Measurements from ENCODE around the gene ZC2HC1C.

ZC2HC1C gene

GRCh38 chr14:75091251-75091650 is 21.8 kb downstream of the ZC2HC1C start:
- H3K4me3 ChIP-seq (ENCODE audit: extremely low read depth, insufficient read depth, low read length, poor library complexity, severe bottlenecking) = no peak overlapping the region
- peaks cover 79% of the 10 kb centered on the region for H3K36me3 ChIP-seq (ENCODE audit: control insufficient read depth, insufficient read depth, low read length)
- H3K27ac ChIP-seq (ENCODE audit: low read depth, low read length, severe bottlenecking) = no peak overlapping the region
- H3K4me1 ChIP-seq (ENCODE audit: control insufficient read depth, insufficient read depth, low read length, poor library complexity, severe bottlenecking) = no peaks in the 10 kb centered on the region
- 78 to 86% methylated on average over 5 to 8 of the region's 8 CpGs for WGBS, 2 experiments (ENCODE audit: insufficient coverage in 2 of 2)
- no peaks in the 10 kb centered on the region for H3K9me3 ChIP-seq (ENCODE audit: control insufficient read depth, low read length)

- Histone ChIP-seq H3K4me3 (ENCODE audit: extremely low read depth, insufficient read depth, low read length, poor library complexity, severe bottlenecking) (no peak overlapping the region), H3K27ac (ENCODE audit: low read depth, low read length, severe bottlenecking) (no peak overlapping the region), H3K36me3 (ENCODE audit: control insufficient read depth, insufficient read depth, low read length) (peaks cover 79% of the 10 kb centered on the region), H3K9me3 (ENCODE audit: control insufficient read depth, low read length) (no peaks in the 10 kb centered on the region), H3K4me1 (ENCODE audit: control insufficient read depth, insufficient read depth, low read length, poor library complexity, severe bottlenecking) (no peaks in the 10 kb centered on the region)
- WGBS, 2 experiments (ENCODE audit: insufficient coverage in 2 of 2) = 63% methylated on average over 1 of the region's 2 CpGs; no CpG with 5 or more reads in 1 of the 2 experiments
These were observed 23.3 kb downstream of the ZC2HC1C start for GRCh38 chr14:75092698-75093097.

- no peaks in the 10 kb centered on the region for H3K4me1 ChIP-seq (ENCODE audit: control insufficient read depth, insufficient read depth, low read length, poor library complexity, severe bottlenecking)
- H3K27ac ChIP-seq (ENCODE audit: low read depth, low read length, severe bottlenecking) = no peak overlapping the region
- peaks cover 85% of the 10 kb centered on the region for H3K36me3 ChIP-seq (ENCODE audit: control insufficient read depth, insufficient read depth, low read length)
- 100% methylated on average over 1 of the region's 3 CpGs; no CpG with 5 or more reads in 1 of the 2 experiments for WGBS, 2 experiments (ENCODE audit: insufficient coverage in 2 of 2)
- H3K4me3 ChIP-seq (ENCODE audit: extremely low read depth, insufficient read depth, low read length, poor library complexity, severe bottlenecking) = no peak overlapping the region
- no peaks in the 10 kb centered on the region for H3K9me3 ChIP-seq (ENCODE audit: control insufficient read depth, low read length)
These were observed 25.5 kb downstream of the ZC2HC1C start for GRCh38 chr14:75094896-75095295.

- WGBS, 2 experiments (ENCODE audit: insufficient coverage in 2 of 2) = 83 to 96% methylated on average over 3 of the region's 4 CpGs
These were observed 26.2 kb downstream of the ZC2HC1C start for GRCh38 chr14:75095690-75096089.

GRCh38 chr14:75096959-75097358 is 27.5 kb downstream of the ZC2HC1C start:
- Histone ChIP-seq H3K36me3 (ENCODE audit: control insufficient read depth, insufficient read depth, low read length) (peaks cover 87% of the 10 kb centered on the region), H3K4me3 (ENCODE audit: extremely low read depth, insufficient read depth, low read length, poor library complexity, severe bottlenecking) (no peak overlapping the region), H3K4me1 (ENCODE audit: control insufficient read depth, insufficient read depth, low read length, poor library complexity, severe bottlenecking) (no peaks in the 10 kb centered on the region), H3K9me3 (ENCODE audit: control insufficient read depth, low read length) (no peaks in the 10 kb centered on the region), H3K27ac (ENCODE audit: low read depth, low read length, severe bottlenecking) (no peak overlapping the region)
- 87 to 98% methylated on average over 5 of the region's 6 CpGs for WGBS, 2 experiments (ENCODE audit: insufficient coverage in 2 of 2)

More at GRCh38 chr14:75095690-75096089, 26.2 kb downstream of the ZC2HC1C start:
- Histone ChIP-seq H3K9me3 (ENCODE audit: control insufficient read depth, low read length) (no peaks in the 10 kb centered on the region), H3K4me1 (ENCODE audit: control insufficient read depth, insufficient read depth, low read length, poor library complexity, severe bottlenecking) (no peaks in the 10 kb centered on the region), H3K27ac (ENCODE audit: low read depth, low read length, severe bottlenecking) (no peak overlapping the region), H3K36me3 (ENCODE audit: control insufficient read depth, insufficient read depth, low read length) (peaks cover 87% of the 10 kb centered on the region), H3K4me3 (ENCODE audit: extremely low read depth, insufficient read depth, low read length, poor library complexity, severe bottlenecking) (no peak overlapping the region)

- no peaks in the 10 kb centered on the region for H3K4me1 ChIP-seq (ENCODE audit: control insufficient read depth, insufficient read depth, low read length, poor library complexity, severe bottlenecking)
- no peak overlapping the region for H3K4me3 ChIP-seq (ENCODE audit: extremely low read depth, insufficient read depth, low read length, poor library complexity, severe bottlenecking)
- H3K27ac ChIP-seq (ENCODE audit: low read depth, low read length, severe bottlenecking) = no peak overlapping the region
- H3K36me3 ChIP-seq (ENCODE audit: control insufficient read depth, insufficient read depth, low read length) = peaks cover 85% of the 10 kb centered on the region
- no peaks in the 10 kb centered on the region for H3K9me3 ChIP-seq (ENCODE audit: control insufficient read depth, low read length)
These were observed 28.8 kb downstream of the ZC2HC1C start for GRCh38 chr14:75098212-75098611.

- H3K9me3 ChIP-seq (ENCODE audit: control insufficient read depth, low read length) = no peaks in the 10 kb centered on the region
- no peak overlapping the region for H3K27ac ChIP-seq (ENCODE audit: low read depth, low read length, severe bottlenecking)
- H3K4me3 ChIP-seq (ENCODE audit: extremely low read depth, insufficient read depth, low read length, poor library complexity, severe bottlenecking) = no peak overlapping the region
- WGBS, 2 experiments (ENCODE audit: insufficient coverage in 2 of 2) = no CpG with 5 or more reads among the region's 1 CpG
- H3K4me1 ChIP-seq (ENCODE audit: control insufficient read depth, insufficient read depth, low read length, poor library complexity, severe bottlenecking) = no peaks in the 10 kb centered on the region
- peaks cover 84% of the 10 kb centered on the region for H3K36me3 ChIP-seq (ENCODE audit: control insufficient read depth, insufficient read depth, low read length)
These were observed 29.2 kb downstream of the ZC2HC1C start for GRCh38 chr14:75098682-75099081.

GRCh38 chr14:75101491-75101890 is 32.0 kb downstream of the ZC2HC1C start:
- Histone ChIP-seq H3K27ac (ENCODE audit: low read depth, low read length, severe bottlenecking) (no peak overlapping the region), H3K9me3 (ENCODE audit: control insufficient read depth, low read length) (no peaks in the 10 kb centered on the region), H3K36me3 (ENCODE audit: control insufficient read depth, insufficient read depth, low read length) (peaks cover 80% of the 10 kb centered on the region), H3K4me3 (ENCODE audit: extremely low read depth, insufficient read depth, low read length, poor library complexity, severe bottlenecking) (no peak overlapping the region), H3K4me1 (ENCODE audit: control insufficient read depth, insufficient read depth, low read length, poor library complexity, severe bottlenecking) (no peaks in the 10 kb centered on the region)
- 100% methylated on average over 2 to 3 of the region's 4 CpGs for WGBS, 2 experiments (ENCODE audit: insufficient coverage in 2 of 2)

GRCh38 chr14:75107186-75107585 is 37.7 kb downstream of the ZC2HC1C start:
- Histone ChIP-seq H3K4me1 (ENCODE audit: control insufficient read depth, insufficient read depth, low read length, poor library complexity, severe bottlenecking) (no peaks in the 10 kb centered on the region), H3K36me3 (ENCODE audit: control insufficient read depth, insufficient read depth, low read length) (peaks cover 89% of the 10 kb centered on the region), H3K4me3 (ENCODE audit: extremely low read depth, insufficient read depth, low read length, poor library complexity, severe bottlenecking) (no peak overlapping the region), H3K27ac (ENCODE audit: low read depth, low read length, severe bottlenecking) (no peak overlapping the region), H3K9me3 (ENCODE audit: control insufficient read depth, low read length) (no peaks in the 10 kb centered on the region)
- 100% methylated on average over 1 of the region's 3 CpGs; no CpG with 5 or more reads in 1 of the 2 experiments for WGBS, 2 experiments (ENCODE audit: insufficient coverage in 2 of 2)

GRCh38 chr14:75109877-75110276 is 40.4 kb downstream of the ZC2HC1C start:
- Histone ChIP-seq H3K27ac (ENCODE audit: low read depth, low read length, severe bottlenecking) (no peak overlapping the region), H3K9me3 (ENCODE audit: control insufficient read depth, low read length) (no peaks in the 10 kb centered on the region), H3K4me1 (ENCODE audit: control insufficient read depth, insufficient read depth, low read length, poor library complexity, severe bottlenecking) (no peaks in the 10 kb centered on the region), H3K36me3 (ENCODE audit: control insufficient read depth, insufficient read depth, low read length) (peaks cover 96% of the 10 kb centered on the region), H3K4me3 (ENCODE audit: extremely low read depth, insufficient read depth, low read length, poor library complexity, severe bottlenecking) (no peak overlapping the region)
- 100% methylated on average over 1 of the region's 2 CpGs; no CpG with 5 or more reads in 1 of the 2 experiments for WGBS, 2 experiments (ENCODE audit: insufficient coverage in 2 of 2)

GRCh38 chr14:75113932-75114539 is 44.6 kb downstream of the ZC2HC1C start:
- H3K4me3 ChIP-seq (ENCODE audit: extremely low read depth, insufficient read depth, low read length, poor library complexity, severe bottlenecking) = no peak overlapping the region
- no peaks in the 10 kb centered on the region for H3K4me1 ChIP-seq (ENCODE audit: control insufficient read depth, insufficient read depth, low read length, poor library complexity, severe bottlenecking)
- peaks cover 84% of the 10 kb centered on the region for H3K36me3 ChIP-seq (ENCODE audit: control insufficient read depth, insufficient read depth, low read length)
- no peak overlapping the region for H3K27ac ChIP-seq (ENCODE audit: low read depth, low read length, severe bottlenecking)
- WGBS, 2 experiments (ENCODE audit: insufficient coverage in 2 of 2) = 93 to 96% methylated on average over 4 of the region's 5 CpGs
- H3K9me3 ChIP-seq (ENCODE audit: control insufficient read depth, low read length) = no peaks in the 10 kb centered on the region
